ENCODE data around the gene ASB18. TPM values are rescaled to one million over a fixed set of nuclear protein-coding genes. Genes with fewer than 3 reads are reported as not detected.
"Not testable (repeated sequence)": the region's sequence is repeated elsewhere in the genome, so short reads cannot be mapped to it uniquely, and the experiment has no call there.

Gene ASB18
- total RNA-seq (2014; rRNA removed; shearing (Covaris generic)), result not detected in 2 replicates

DNA sequence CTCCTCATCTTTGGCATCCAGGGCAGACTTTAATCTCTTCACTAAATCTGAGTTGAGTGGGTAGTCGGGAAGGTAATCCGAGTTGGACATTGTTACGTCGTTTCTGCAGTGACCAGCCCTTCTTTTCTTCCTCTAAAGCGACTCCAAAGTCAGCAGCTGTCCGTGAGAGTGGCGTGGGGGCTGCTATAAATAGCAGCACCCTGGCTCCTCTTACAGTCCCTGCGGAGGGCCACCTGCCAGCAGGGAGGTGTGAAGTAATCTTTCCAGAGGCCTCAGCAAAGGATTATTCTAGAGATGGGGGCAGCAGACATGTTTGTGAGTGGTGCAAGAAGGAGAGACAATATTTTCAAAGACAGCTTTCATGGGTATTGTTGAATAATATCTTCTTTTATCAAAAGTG lies at the start of gene ASB18:
Gene ASB18 (minus strand): TSS at position 151 of the 400 bp plus-strand sequence. CDS start 61 bp downstream, at position 90.
- DNase-seq (ENCODE audit: low spot score), result no peak

DNA sequence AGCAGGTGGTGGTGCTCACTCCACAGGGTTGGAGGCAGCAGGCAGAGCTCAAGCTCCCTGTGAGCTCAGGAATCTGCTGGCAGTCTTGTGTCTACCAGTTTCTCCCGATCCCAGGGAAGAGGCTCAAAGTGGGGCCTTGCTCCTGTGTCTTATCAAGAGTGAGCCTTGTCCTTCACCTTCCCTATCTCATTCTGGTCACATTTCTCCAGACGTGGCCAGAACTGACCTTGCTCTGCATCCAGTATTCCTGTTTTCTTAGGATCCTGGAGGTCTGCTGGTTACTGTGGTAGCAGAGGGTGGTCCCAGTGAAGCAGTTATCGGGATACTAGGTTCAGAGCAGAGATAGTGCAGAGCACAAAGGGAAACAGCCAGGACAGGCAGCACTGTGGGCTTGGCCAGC lies 47.1 kb upstream of the ASB18 start:
- no peak for DNase-seq (ENCODE audit: low spot score)

GRCh38 chr2:236309669-236310029 lies 45.4 kb upstream of the ASB18 start:
- no peak for DNase-seq (ENCODE audit: low spot score)

- no peak for DNase-seq (ENCODE audit: low spot score)
Measured at GRCh38 chr2:236308855-236309668, 44.9 kb upstream of the ASB18 start.

GRCh38 chr2:236307641-236308040 lies 43.4 kb upstream of the ASB18 start:
- DNase-seq (ENCODE audit: low spot score), result no peak

- DNase-seq (ENCODE audit: low spot score), result no peak
Measured at GRCh38 chr2:236306825-236307540, 42.8 kb upstream of the ASB18 start.

- no peak for DNase-seq (ENCODE audit: low spot score)
Measured at GRCh38 chr2:236305964-236306605, 41.9 kb upstream of the ASB18 start.

DNA sequence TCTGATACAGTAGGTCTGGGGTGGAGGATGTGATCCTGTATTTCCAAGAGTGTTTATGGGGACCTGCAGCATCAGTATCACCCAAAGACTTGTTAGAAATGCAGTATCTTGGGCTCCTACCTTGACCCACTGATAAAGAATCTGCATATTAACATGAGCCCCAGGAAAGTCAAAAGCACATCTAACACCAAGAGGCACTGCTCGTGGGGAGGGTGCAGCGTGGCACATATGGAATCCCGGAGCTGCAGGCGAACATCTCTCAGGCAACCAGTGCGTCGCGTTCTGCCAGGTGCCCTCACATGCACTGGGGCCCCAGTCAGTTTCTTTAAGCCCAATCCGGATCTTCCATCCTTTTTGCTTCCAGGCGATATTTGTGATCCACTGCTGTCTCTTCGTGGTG lies 41.3 kb upstream of the ASB18 start:
- no peak for DNase-seq (ENCODE audit: low spot score)

GRCh38 chr2:236303935-236304334 lies 39.7 kb upstream of the ASB18 start:
- DNase-seq (ENCODE audit: low spot score), result no peak

DNA sequence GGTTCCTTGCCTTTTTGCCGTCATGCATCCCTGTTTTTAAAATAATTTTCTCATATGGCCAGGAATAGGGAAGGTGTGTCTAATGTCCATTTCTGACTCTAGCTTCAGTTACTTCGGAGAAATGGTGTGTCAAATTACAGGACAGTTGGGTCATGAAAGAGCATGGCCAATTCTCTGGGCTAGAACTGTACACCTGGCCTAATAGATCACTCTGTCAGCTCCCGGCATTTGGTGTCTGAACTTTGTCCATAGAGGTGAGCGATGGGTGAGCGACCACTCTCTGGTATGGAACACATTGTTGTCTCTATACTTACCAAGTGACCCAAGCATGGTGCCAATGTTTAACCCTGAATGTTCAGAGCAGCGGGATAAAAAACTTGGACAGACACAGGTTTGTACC lies 38.3 kb upstream of the ASB18 start:
- no peak for DNase-seq (ENCODE audit: low spot score)

- no peak for DNase-seq (ENCODE audit: low spot score)
Measured at GRCh38 chr2:236298924-236299475, 34.8 kb upstream of the ASB18 start.

DNA sequence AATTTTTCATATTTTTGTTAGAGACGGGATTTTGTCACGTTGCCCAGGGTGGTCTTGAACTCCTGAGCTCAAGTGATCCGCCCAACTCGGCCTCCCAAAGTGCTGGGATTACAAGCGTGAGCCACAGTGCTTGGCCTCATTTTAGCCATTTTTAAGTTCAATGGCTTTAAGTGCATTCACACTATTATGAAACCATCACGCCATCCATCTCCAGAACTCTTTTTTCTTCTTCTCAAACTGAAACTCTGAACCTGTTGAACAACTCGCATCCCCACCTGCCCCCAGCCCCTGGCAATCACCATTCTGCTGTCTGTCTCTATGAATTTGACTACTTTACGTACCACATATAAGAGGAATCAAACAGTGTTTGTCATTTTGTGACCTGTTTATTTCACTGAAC lies 31.3 kb upstream of the ASB18 start:
- no peak for DNase-seq (ENCODE audit: low spot score)

DNA sequence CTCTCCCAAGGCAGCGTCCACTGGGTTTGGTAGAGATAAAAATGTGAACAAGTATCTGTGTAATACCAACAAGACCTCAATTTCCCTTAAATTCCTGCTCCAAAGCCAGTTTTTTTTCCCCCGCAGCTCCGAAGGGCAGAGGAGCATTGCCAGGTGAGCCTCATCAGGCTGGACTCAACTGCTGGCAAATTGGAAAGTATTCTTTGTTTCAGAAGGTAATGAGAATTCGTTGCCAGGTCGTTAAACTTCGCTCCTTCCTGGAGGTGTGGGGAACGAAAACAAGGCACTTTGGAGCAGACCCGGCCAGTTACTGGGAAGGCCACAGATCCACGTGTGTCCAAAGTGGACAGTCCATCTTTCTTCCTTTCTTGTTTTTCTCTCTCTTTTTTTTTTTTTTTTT lies 30.4 kb upstream of the ASB18 start:
- no peak for DNase-seq (ENCODE audit: low spot score)

DNA sequence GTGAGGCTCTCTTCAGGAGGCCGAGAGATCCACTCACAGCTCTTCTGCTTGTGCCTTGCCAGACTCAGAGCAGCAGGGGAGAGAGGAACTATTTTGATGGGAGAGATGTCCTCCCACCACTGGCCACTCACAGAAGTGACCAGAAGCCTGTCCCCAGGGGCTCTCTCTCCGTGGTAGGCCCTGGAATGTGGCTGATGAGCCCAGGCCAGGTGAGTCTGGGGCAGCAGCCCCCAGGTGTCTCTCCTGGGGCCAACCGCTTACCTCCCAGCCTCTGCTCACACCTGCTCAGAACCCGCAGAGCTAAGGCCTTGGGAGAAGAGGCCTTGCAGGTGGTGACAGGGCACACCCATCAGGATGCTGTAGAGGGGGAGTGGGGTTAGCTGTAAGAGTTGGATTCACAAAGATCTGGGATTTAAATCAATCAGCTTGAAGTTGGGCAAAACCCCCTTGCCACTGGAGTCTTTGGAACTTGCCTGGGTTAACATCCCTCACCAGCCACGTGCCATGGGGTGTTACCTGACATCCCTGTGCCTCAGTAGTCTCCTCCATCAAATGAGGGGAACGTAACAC lies 29.1 kb upstream of the ASB18 start:
- DNase-seq (ENCODE audit: low spot score), result no peak

DNA sequence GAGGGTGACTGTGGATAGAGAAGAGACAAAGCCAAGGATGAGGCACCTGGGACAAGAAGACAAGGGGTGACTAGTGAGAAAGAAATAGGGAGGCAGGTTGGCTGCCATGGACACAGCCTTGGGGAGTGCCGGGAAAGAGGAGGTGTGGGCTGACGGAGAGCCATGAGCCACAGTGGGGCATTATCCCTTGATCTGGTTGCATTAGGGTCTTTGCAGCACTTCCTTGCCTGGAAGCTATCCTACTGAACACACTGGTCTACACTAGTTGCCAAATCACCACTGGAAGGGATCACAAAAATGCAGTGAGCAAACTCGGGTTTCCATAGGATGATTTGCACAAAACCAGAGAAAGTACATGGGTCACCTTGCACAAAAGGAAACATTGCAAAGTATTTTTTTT lies 27.7 kb upstream of the ASB18 start:
- no peak for DNase-seq (ENCODE audit: low spot score)

- DNase-seq (ENCODE audit: low spot score), result no peak
Measured at GRCh38 chr2:236291476-236291875, 27.3 kb upstream of the ASB18 start.

DNA sequence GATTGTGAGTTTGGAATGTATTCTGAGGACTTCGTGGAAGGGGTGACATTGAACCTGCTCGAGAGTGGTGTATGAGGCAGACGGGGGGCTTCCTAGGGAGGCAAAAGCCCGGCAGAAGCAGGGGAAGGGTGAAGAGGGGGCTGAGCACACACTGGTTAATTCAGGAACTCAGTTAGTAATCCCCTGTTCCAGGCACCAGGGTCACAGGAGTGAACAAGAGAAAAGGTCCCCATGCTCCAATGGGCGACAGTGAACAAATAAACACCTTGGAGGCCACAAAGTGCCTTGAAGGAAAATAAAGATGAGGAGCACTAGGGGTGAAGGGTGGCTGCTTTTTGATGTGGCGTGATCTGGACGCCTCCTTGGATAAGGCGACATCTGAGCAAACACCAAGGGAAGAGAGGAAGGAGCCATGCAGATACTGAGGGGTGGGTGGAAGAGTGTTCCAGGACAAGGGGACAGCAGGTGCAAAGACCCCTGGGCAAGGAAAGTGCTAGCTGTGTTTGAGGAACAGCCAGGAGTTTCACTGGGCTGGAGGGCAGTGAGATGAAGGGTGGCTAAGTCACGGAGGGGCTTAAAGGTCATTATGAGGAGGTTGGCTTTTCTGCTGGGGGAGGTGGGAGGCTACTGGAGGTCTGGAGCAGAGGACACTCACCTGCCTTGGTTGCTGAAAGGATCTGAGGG lies 26.7 kb upstream of the ASB18 start:
- DNase-seq (ENCODE audit: low spot score), result no peak

DNA sequence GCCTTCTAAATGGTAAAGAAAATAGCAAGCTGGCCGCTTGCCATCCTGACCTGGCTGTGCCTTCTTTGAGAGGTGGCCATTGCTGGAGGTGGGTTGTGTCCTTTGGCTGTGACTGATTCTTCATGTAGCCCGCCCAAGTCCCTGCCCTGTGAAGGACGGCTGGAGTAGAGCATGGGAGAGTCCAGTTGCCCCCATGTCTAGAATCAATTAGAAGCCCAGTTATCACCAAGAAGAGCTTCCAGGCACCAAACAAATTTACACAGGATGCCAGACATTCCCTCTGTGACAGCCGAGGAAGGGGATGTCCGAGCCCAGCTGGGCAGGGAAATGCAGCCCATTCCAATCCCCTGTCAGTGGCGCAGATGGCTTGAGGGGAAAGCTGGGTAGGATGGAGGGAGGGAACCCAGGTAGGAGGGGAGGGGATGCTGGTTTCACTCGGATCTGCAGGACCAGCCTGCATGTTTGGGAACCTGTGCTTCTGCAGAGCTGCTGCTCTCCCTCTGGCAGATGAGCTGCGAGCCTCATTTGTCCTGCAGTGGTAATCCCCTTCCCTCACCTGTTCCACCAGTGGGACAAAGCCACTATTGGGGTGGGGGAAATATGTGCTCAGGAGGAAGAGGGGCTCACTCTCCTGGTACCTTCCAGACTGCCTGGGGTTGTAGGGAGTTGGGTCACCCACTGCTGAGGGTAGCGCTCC lies 25.7 kb upstream of the ASB18 start:
- DNase-seq (ENCODE audit: low spot score), result no peak

DNA sequence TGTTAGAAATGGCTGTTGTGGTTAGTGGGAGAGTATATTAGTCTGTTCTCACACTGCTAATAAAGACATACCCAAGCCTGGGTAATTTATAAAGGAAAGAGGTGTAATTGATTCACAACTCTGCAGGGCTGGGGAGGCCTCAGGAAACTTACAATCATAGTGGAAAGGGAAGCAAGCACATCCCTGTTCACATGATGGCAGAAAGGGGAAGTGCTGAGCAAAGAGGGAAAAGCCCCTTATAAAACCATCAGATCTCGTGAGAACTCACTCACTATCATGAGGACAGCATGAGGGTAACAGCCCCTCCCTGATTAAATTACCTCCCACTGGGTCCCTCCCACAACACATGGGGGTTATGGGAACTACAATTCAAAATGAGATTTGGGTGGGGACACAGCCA lies 24.2 kb upstream of the ASB18 start:
- not testable (repeated sequence) for DNase-seq (ENCODE audit: low spot score)

DNA sequence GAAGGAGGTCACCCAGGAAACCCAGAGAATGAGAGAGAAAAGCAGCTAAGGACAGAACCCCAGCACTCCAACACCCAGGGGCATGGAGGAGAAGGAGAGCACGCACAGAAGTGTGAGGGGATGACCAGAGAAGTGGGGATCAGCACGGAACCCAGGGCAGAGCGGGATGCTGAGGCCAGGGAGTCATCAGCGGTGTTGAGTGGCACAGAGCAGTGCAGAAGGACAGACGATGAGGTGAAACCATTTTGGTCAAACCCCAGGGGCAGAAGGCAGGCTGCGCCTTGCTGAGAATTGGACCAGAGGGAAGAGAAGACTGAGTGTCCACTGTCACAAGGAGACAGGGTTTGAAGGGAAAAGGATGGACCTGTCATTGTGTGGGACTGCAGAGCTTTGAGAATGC lies 23.4 kb upstream of the ASB18 start:
- no peak for DNase-seq (ENCODE audit: low spot score)
